HepG2 (cell line): ENCODE results near the gene TYMP. TPM values are rescaled to one million over a fixed set of nuclear protein-coding genes. Genes with fewer than 3 reads are reported as not detected.

Experiments used
- KAT7 ChIP-seq: IDR thresholded peaks from 2 replicates; pipeline ENCODE4 v1.6.1; 2018; ENCODE audit warnings: borderline replicate concordance, missing compliant biosample characterization
- KDM5B ChIP-seq: sonication (generic); formaldehyde crosslinking; IDR thresholded peaks from 2 replicates; pipeline ENCODE4 v1.4.0; 2020; ENCODE audit warnings: missing genetic modification reagents, mild to moderate bottlenecking, borderline replicate concordance
- KLF16 ChIP-seq, 2 experiments: sonication (generic) in 1 of 2; formaldehyde crosslinking in 1 of 2; IDR thresholded peaks; 2 replicates each; pipeline versions ENCODE4 v1.6.1 to v1.8.0; 2016 to 2023; ENCODE audit warnings: missing genetic modification reagents in 2 of 2, missing compliant biosample characterization in 1 of 2
- MBNL3 ChIP-seq: fragments of 250-450 bp; sonication (Bioruptor Pico); conservative IDR thresholded peaks from 2 replicates; pipeline ENCODE4 v1.8.0; 2022; ENCODE audit warnings: mild to moderate bottlenecking, inconsistent platforms
- MZF1 ChIP-seq: sonication (generic); formaldehyde crosslinking; IDR thresholded peaks from 2 replicates; pipeline ENCODE4 v1.8.1; 2023; ENCODE audit warnings: mild to moderate bottlenecking, missing genetic modification reagents, borderline replicate concordance
- NBN ChIP-seq: fragments of 450-650 bp; conservative IDR thresholded peaks from 2 replicates; pipeline ENCODE4 v1.6.1; 2017
- RAD51 ChIP-seq: fragments of 450-650 bp; IDR thresholded peaks from 2 replicates; pipeline ENCODE4 v1.6.1; 2016; ENCODE audit warnings: borderline replicate concordance
- SMARCC2 ChIP-seq: fragments of 450-650 bp; IDR thresholded peaks from 2 replicates; pipeline ENCODE4 v1.6.1; 2017; ENCODE audit warnings: antibody characterized with exemption, mild to moderate bottlenecking
- ZFP62 ChIP-seq: sonication (generic); formaldehyde crosslinking; IDR thresholded peaks from 2 replicates; pipeline ENCODE4 v1.4.0; 2020; ENCODE audit warnings: missing genetic modification reagents
- ZNF101 ChIP-seq: sonication (generic); formaldehyde crosslinking; IDR thresholded peaks from 2 replicates; pipeline ENCODE4 v1.4.0; 2020; ENCODE audit warnings: mild to moderate bottlenecking, low read depth, missing genetic modification reagents, borderline replicate concordance
- ZNF605 ChIP-seq: sonication (generic); formaldehyde crosslinking; IDR thresholded peaks from 2 replicates; pipeline ENCODE4 v1.8.0; 2022; ENCODE audit warnings: mild to moderate bottlenecking, missing genetic modification reagents
- ZNF746 ChIP-seq: sonication (generic); formaldehyde crosslinking; IDR thresholded peaks from 2 replicates; pipeline ENCODE4 v1.8.0; 2022; ENCODE audit warnings: mild to moderate bottlenecking, missing genetic modification reagents
- polyA plus RNA-seq, 8 experiments: library from polyadenylated mRNA; depleted of rRNA in 3 of 8; stranded (reverse) in 7 of 8; unstranded in 1 of 8; fragments of >200 nt; fragmentation: Illumina TruSeq in 4 of 8; extraction: Trizol in 4 of 8; gene quantifications; 2 replicates each; pipeline versions ENCODE4 v1.2.1 to v1.2.3, GENCODE V29; 2011 to 2016; ENCODE audit warnings: low read depth in 4 of 8, missing spikeins in 1 of 8, mixed read lengths in 1 of 8; ENCODE audit not compliant: insufficient read depth in 1 of 8
- total RNA-seq, 5 experiments: library from RNA; depleted of rRNA; stranded (reverse); fragments of >200 nt; fragmentation: Illumina TruSeq; extraction: Trizol; gene quantifications; 2 replicates each; pipeline ENCODE4 v1.2.3, GENCODE V29; 2016; ENCODE audit warnings: low read depth in 1 of 5
- TF ChIP-seq, protein P1 (sequence below): sonication (generic); formaldehyde crosslinking; conservative IDR thresholded peaks from 2 replicates; pipeline ENCODE4 v1.4.0; 2020; ENCODE audit warnings: mild to moderate bottlenecking, missing genetic modification reagents, moderate library complexity
- TF ChIP-seq, protein P2 (sequence below): sonication (generic); formaldehyde crosslinking; IDR thresholded peaks from 2 replicates; pipeline ENCODE4 v1.9.0; 2021; ENCODE audit warnings: missing genetic modification reagents, borderline replicate concordance
- TF ChIP-seq, protein P3 (sequence below): IDR thresholded peaks from 2 replicates; pipeline ENCODE4 v1.6.1; 2016
- TF ChIP-seq, protein P4 (sequence below): sonication (generic); formaldehyde crosslinking; IDR thresholded peaks from 2 replicates; pipeline ENCODE4 v1.4.0; 2020; ENCODE audit warnings: mild to moderate bottlenecking, missing genetic modification reagents
- TF ChIP-seq, protein P5 (sequence below): sonication (generic); formaldehyde crosslinking; IDR thresholded peaks from 2 replicates; pipeline ENCODE4 v1.8.0; 2022; ENCODE audit warnings: mild to moderate bottlenecking, missing genetic modification reagents, moderate library complexity

The TYMP gene
- total and polyA plus RNA-seq, 2 of the 13 experiments (the other 11 are each of a cell fraction or from before 2014, with no cell fraction given) = 3.9 to 4.3 TPM

DNA sequence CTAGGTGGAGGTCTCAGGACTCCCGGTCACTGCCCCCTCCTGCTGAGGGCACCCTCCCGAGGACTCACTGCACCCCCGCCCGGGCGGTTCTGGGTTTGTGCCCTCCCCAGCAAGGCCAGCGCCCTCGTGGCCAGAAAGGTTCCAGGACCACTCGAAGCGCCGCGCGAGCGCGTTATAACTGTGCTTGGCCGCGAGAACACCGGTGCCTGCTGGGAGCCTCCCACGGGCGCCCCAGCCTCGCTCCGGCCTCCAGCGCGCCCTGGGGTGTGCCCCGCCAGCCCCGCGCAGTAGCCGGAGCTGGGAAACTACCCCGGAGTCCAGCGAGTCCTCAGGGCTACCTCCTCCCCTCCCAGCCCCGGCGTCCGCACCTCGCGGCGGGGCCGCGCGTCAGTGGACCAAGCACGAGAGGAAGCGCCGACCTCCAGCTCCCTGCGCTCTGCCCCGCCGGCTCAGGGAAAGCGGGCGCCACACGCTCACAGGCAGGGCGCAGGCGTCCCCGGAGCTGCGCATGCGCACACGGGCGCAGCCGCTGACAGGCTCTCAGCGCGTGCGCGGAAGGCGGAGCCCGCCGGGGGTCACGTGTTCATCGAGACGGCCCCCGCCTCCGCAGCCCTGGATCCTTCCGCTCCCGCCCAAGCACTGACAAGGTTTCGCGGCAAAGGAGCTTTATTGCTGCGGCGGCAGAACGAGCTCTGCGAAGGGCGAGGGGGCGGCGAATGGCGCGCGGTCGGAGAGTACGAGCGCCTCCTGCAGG is 4.5 kb downstream of the TYMP start, which contains the start of gene SCO2 (continued):
- peak; percentile 96 for TF ChIP-seq RAD51
- peak; percentile 79; the same call in 1 of the 2 replicates for TF ChIP-seq KDM5B (CRISPR knock-in tag)
- peak; percentile 66; the same call in 1 of the 2 replicates for TF ChIP-seq KAT7
- TF ChIP-seq ZFP62 (CRISPR knock-in tag) = no peak
- TF ChIP-seq, protein P1, sequence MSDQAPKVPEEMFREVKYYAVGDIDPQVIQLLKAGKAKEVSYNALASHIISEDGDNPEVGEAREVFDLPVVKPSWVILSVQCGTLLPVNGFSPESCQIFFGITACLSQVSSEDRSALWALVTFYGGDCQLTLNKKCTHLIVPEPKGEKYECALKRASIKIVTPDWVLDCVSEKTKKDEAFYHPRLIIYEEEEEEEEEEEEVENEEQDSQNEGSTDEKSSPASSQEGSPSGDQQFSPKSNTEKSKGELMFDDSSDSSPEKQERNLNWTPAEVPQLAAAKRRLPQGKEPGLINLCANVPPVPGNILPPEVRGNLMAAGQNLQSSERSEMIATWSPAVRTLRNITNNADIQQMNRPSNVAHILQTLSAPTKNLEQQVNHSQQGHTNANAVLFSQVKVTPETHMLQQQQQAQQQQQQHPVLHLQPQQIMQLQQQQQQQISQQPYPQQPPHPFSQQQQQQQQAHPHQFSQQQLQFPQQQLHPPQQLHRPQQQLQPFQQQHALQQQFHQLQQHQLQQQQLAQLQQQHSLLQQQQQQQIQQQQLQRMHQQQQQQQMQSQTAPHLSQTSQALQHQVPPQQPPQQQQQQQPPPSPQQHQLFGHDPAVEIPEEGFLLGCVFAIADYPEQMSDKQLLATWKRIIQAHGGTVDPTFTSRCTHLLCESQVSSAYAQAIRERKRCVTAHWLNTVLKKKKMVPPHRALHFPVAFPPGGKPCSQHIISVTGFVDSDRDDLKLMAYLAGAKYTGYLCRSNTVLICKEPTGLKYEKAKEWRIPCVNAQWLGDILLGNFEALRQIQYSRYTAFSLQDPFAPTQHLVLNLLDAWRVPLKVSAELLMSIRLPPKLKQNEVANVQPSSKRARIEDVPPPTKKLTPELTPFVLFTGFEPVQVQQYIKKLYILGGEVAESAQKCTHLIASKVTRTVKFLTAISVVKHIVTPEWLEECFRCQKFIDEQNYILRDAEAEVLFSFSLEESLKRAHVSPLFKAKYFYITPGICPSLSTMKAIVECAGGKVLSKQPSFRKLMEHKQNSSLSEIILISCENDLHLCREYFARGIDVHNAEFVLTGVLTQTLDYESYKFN = peak; percentile 6
- TF ChIP-seq ZNF101 (CRISPR knock-in tag) = 0 out of 2 replicates have a peak, but pooled peaks have one; percentile 9
- TF ChIP-seq, protein P2, sequence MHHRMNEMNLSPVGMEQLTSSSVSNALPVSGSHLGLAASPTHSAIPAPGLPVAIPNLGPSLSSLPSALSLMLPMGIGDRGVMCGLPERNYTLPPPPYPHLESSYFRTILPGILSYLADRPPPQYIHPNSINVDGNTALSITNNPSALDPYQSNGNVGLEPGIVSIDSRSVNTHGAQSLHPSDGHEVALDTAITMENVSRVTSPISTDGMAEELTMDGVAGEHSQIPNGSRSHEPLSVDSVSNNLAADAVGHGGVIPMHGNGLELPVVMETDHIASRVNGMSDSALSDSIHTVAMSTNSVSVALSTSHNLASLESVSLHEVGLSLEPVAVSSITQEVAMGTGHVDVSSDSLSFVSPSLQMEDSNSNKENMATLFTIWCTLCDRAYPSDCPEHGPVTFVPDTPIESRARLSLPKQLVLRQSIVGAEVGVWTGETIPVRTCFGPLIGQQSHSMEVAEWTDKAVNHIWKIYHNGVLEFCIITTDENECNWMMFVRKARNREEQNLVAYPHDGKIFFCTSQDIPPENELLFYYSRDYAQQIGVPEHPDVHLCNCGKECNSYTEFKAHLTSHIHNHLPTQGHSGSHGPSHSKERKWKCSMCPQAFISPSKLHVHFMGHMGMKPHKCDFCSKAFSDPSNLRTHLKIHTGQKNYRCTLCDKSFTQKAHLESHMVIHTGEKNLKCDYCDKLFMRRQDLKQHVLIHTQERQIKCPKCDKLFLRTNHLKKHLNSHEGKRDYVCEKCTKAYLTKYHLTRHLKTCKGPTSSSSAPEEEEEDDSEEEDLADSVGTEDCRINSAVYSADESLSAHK = no peak
- TF ChIP-seq KLF16 (CRISPR knock-in tag; IDR thresholded peaks at IDR 0.05) = peak in 1 of 2 experiments; percentile 76; a peak in 2 of 4 replicates
- no peak for TF ChIP-seq SMARCC2
- TF ChIP-seq, protein P3, sequence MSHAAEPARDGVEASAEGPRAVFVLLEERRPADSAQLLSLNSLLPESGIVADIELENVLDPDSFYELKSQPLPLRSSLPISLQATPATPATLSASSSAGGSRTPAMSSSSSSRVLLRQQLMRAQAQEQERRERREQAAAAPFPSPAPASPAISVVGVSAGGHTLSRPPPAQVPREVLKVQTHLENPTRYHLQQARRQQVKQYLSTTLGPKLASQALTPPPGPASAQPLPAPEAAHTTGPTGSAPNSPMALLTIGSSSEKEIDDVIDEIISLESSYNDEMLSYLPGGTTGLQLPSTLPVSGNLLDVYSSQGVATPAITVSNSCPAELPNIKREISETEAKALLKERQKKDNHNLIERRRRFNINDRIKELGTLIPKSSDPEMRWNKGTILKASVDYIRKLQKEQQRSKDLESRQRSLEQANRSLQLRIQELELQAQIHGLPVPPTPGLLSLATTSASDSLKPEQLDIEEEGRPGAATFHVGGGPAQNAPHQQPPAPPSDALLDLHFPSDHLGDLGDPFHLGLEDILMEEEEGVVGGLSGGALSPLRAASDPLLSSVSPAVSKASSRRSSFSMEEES (CRISPR knock-in tag) = peak; percentile 84
- peak; percentile 60; the same call in 1 of the 2 replicates for TF ChIP-seq ZNF605 (CRISPR knock-in tag)
- peak; percentile 42; the same call in 1 of the 2 replicates for TF ChIP-seq ZNF746
- TF ChIP-seq, protein P4, sequence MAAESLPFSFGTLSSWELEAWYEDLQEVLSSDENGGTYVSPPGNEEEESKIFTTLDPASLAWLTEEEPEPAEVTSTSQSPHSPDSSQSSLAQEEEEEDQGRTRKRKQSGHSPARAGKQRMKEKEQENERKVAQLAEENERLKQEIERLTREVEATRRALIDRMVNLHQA = no peak
- TF ChIP-seq, protein P5, sequence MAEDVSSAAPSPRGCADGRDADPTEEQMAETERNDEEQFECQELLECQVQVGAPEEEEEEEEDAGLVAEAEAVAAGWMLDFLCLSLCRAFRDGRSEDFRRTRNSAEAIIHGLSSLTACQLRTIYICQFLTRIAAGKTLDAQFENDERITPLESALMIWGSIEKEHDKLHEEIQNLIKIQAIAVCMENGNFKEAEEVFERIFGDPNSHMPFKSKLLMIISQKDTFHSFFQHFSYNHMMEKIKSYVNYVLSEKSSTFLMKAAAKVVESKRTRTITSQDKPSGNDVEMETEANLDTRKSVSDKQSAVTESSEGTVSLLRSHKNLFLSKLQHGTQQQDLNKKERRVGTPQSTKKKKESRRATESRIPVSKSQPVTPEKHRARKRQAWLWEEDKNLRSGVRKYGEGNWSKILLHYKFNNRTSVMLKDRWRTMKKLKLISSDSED = no peak
- no peak for TF ChIP-seq MBNL3
- TF ChIP-seq MZF1 (CRISPR knock-in tag) = no peak
- no peak for TF ChIP-seq NBN
